ENCODE data around the gene RNPC3.
"Not testable (repeated sequence)": the region's sequence is repeated elsewhere in the genome, so short reads cannot be mapped to it uniquely, and the experiment has no call there.

The RNPC3 gene

GRCh38 chr1:103582464-103582863, 57.0 kb downstream of the RNPC3 start:
- no peak for FAIRE-seq
- no peak for DNase-seq (ENCODE audit: insufficient read length, low spot score)
- TF ChIP-seq, protein P1, sequence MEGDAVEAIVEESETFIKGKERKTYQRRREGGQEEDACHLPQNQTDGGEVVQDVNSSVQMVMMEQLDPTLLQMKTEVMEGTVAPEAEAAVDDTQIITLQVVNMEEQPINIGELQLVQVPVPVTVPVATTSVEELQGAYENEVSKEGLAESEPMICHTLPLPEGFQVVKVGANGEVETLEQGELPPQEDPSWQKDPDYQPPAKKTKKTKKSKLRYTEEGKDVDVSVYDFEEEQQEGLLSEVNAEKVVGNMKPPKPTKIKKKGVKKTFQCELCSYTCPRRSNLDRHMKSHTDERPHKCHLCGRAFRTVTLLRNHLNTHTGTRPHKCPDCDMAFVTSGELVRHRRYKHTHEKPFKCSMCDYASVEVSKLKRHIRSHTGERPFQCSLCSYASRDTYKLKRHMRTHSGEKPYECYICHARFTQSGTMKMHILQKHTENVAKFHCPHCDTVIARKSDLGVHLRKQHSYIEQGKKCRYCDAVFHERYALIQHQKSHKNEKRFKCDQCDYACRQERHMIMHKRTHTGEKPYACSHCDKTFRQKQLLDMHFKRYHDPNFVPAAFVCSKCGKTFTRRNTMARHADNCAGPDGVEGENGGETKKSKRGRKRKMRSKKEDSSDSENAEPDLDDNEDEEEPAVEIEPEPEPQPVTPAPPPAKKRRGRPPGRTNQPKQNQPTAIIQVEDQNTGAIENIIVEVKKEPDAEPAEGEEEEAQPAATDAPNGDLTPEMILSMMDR (IDR thresholded peaks at IDR 0.05; ENCODE audit: insufficient read depth, missing control alignments) = no peak

- DNase-seq (ENCODE audit: insufficient read length, low spot score) (no peak), FAIRE-seq (no peak)
- TF ChIP-seq, protein P1 (IDR thresholded peaks at IDR 0.05; ENCODE audit: insufficient read depth, missing control alignments) = no peak
Measured at GRCh38 chr1:103583887-103584286, 58.4 kb downstream of the RNPC3 start.

DNA sequence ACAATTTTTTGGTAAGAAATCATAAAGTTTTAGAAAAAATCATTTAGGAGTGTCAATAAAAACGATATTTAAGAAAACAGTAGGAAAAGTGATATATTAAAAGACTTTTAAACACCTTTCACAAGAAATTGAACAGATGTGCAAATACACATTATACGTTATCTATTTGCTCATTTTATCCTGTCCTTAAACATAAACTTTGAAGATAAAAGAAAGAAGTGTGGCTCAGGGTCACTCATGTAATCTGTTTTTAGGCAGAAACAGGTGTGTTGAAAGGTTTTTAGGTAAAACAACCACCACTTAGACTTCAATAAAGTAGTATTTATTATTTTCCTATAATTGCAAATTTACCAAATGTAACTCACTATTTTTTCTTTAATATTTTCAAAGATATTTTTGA, 59.0 kb downstream of the RNPC3 start:
- TF ChIP-seq, protein P1 (IDR thresholded peaks at IDR 0.05; ENCODE audit: insufficient read depth, missing control alignments) = no peak
- FAIRE-seq (no peak), DNase-seq (ENCODE audit: insufficient read length, low spot score) (no peak)

DNA sequence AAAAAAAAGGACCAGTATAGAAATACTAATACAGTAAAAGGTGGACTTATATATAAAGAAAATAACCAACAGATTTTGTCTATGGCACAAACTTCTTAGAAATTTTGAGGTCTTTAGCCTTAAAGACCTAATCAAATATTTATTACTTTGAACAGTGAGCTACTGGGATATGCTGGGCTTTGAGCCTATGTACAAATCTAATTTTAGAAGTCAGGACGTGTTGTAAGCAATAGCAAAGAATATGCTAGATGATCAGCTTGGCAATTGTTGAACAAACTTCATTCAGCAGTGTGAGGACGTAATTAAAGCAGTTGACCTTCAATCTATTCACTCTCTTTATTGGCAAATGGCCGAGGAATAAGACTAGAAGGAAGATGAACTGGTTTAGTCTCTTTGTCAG, 77.2 kb downstream of the RNPC3 start:
- not testable (repeated sequence) for FAIRE-seq; DNase-seq (ENCODE audit: insufficient read length, low spot score)
